ENCODE measurements around the gene INPP1.

The INPP1 gene

GRCh38 chr2:190325588-190325987 is 17.8 kb upstream of the INPP1 start:
- Histone ChIP-seq H3K36me3 (ENCODE audit: insufficient read depth, low read length) (no peaks in the 10 kb centered on the region), H3K79me2 (ENCODE audit: insufficient read depth, low read length) (no peaks in the 10 kb centered on the region), H2AFZ (ENCODE audit: low read length) (no peak overlapping the region), H3K9me3 (ENCODE audit: insufficient read depth, low read depth, low read length) (no peaks in the 10 kb centered on the region), H3K4me2 (ENCODE audit: low read depth, low read length, poor library complexity, severe bottlenecking) (no peak overlapping the region), H3K9me2 (replicated peaks; ENCODE audit: low read depth, low read length) (no peaks in the 10 kb centered on the region), H3K9ac (ENCODE audit: low read depth, low read length, poor library complexity, severe bottlenecking) (no peak overlapping the region), H3K27me3 (ENCODE audit: insufficient read depth, low read length, poor library complexity, severe bottlenecking) (no peaks in the 10 kb centered on the region), H4K20me1 (ENCODE audit: insufficient read depth, low read length, poor library complexity, severe bottlenecking) (no peaks in the 10 kb centered on the region), H3F3A (ENCODE audit: low read depth) (no peaks in the 10 kb centered on the region), H3K4me3 (ENCODE audit: low read length, poor library complexity, severe bottlenecking) (no peak overlapping the region), H3K4me1 (ENCODE audit: insufficient read depth, low read length, poor library complexity, severe bottlenecking) (peaks cover 5% of the 10 kb centered on the region)
- TF ChIP-seq CTCF (conservative IDR thresholded peaks at IDR 0.05; ENCODE audit: low read length) (no peak), EZH2phosphoT487 (IDR thresholded peaks at IDR 0.05; ENCODE audit: borderline replicate concordance) (no peak)

GRCh38 chr2:190327867-190328572 is 15.4 kb upstream of the INPP1 start:
- Histone ChIP-seq H3K4me1 (ENCODE audit: insufficient read depth, low read length, poor library complexity, severe bottlenecking) (no peaks in the 10 kb centered on the region), H2AFZ (ENCODE audit: low read length) (no peak overlapping the region), H3K9ac (ENCODE audit: low read depth, low read length, poor library complexity, severe bottlenecking) (no peak overlapping the region), H3K9me2 (replicated peaks; ENCODE audit: low read depth, low read length) (no peaks in the 10 kb centered on the region), H3K4me2 (ENCODE audit: low read depth, low read length, poor library complexity, severe bottlenecking) (no peak overlapping the region), H3K79me2 (ENCODE audit: insufficient read depth, low read length) (no peaks in the 10 kb centered on the region), H3K36me3 (ENCODE audit: insufficient read depth, low read length) (no peaks in the 10 kb centered on the region), H3K4me3 (ENCODE audit: low read length, poor library complexity, severe bottlenecking) (no peak overlapping the region), H4K20me1 (ENCODE audit: insufficient read depth, low read length, poor library complexity, severe bottlenecking) (no peaks in the 10 kb centered on the region), H3K9me3 (ENCODE audit: insufficient read depth, low read depth, low read length) (no peaks in the 10 kb centered on the region), H3F3A (ENCODE audit: low read depth) (no peaks in the 10 kb centered on the region), H3K27me3 (ENCODE audit: insufficient read depth, low read length, poor library complexity, severe bottlenecking) (no peaks in the 10 kb centered on the region)
- TF ChIP-seq CTCF (conservative IDR thresholded peaks at IDR 0.05; ENCODE audit: low read length): no peak
- no peak for TF ChIP-seq EZH2phosphoT487 (IDR thresholded peaks at IDR 0.05; ENCODE audit: borderline replicate concordance)

GRCh38 chr2:190328573-190329147 is 14.7 kb upstream of the INPP1 start:
- no peak overlapping the region for H3K4me2 ChIP-seq (ENCODE audit: low read depth, low read length, poor library complexity, severe bottlenecking)
- H3F3A ChIP-seq (ENCODE audit: low read depth): no peaks in the 10 kb centered on the region
- H3K9ac ChIP-seq (ENCODE audit: low read depth, low read length, poor library complexity, severe bottlenecking): no peak overlapping the region
- no peak overlapping the region for H3K4me3 ChIP-seq (ENCODE audit: low read length, poor library complexity, severe bottlenecking)
- H4K20me1 ChIP-seq (ENCODE audit: insufficient read depth, low read length, poor library complexity, severe bottlenecking): no peaks in the 10 kb centered on the region
- no peaks in the 10 kb centered on the region for H3K9me3 ChIP-seq (ENCODE audit: insufficient read depth, low read depth, low read length)
- H2AFZ ChIP-seq (ENCODE audit: low read length): no peak overlapping the region
- no peaks in the 10 kb centered on the region for H3K4me1 ChIP-seq (ENCODE audit: insufficient read depth, low read length, poor library complexity, severe bottlenecking)
- no peaks in the 10 kb centered on the region for H3K9me2 ChIP-seq (replicated peaks; ENCODE audit: low read depth, low read length)
- no peaks in the 10 kb centered on the region for H3K36me3 ChIP-seq (ENCODE audit: insufficient read depth, low read length)
- H3K27me3 ChIP-seq (ENCODE audit: insufficient read depth, low read length, poor library complexity, severe bottlenecking): no peaks in the 10 kb centered on the region
- TF ChIP-seq EZH2phosphoT487 (IDR thresholded peaks at IDR 0.05; ENCODE audit: borderline replicate concordance) (no peak), CTCF (conservative IDR thresholded peaks at IDR 0.05; ENCODE audit: low read length) (peak; percentile 43; the same call in 1 of the 2 replicates)
- no peaks in the 10 kb centered on the region for H3K79me2 ChIP-seq (ENCODE audit: insufficient read depth, low read length)

All from Loucy (cell line).